Large intestine (tissue), 3 donors: ENCODE measurements around the gene NACC1. TPM values are rescaled to one million over a fixed set of nuclear protein-coding genes. Genes with fewer than 3 reads are reported as not detected.

Experiments used
- DNase-seq, 2 donors: peaks; one replicate each; pipeline versions ENCODE4 v3.0.0 to v3.0.0-alpha.2; 2013
- H3K27ac ChIP-seq: one replicate; pipeline ENCODE4 v1.5.1; 2013; ENCODE audit warnings: low read length
- H3K27me3 ChIP-seq: 2 replicates; pipeline ENCODE4 v1.6.1; 2013; ENCODE audit warnings: low read length; ENCODE audit not compliant: control insufficient read depth, insufficient read depth
- H3K36me3 ChIP-seq: 2 replicates; pipeline ENCODE4 v1.6.1; 2013; ENCODE audit warnings: low read length; ENCODE audit not compliant: control insufficient read depth, insufficient read depth
- H3K4me1 ChIP-seq: one replicate; pipeline ENCODE4 v1.6.1; 2013; ENCODE audit warnings: low read length; ENCODE audit not compliant: control insufficient read depth, insufficient read depth
- H3K4me3 ChIP-seq: one replicate; pipeline ENCODE4 v1.5.1; 2013; ENCODE audit warnings: low read length
- H3K9me3 ChIP-seq: one replicate; pipeline ENCODE4 v1.6.1; 2013; ENCODE audit warnings: mild to moderate bottlenecking, low read depth, low read length, moderate library complexity; ENCODE audit not compliant: control insufficient read depth
- WGBS: methylation state at CpG from one replicate; pipeline ENCODE4 v1.1.5; 2013; ENCODE audit warnings: low lambda C conversion rate; ENCODE audit not compliant: insufficient coverage; 5-methylcytosine and 5-hydroxymethylcytosine counted together
- polyA plus RNA-seq: library from polyadenylated mRNA; unstranded; fragments of 120-200 nt; gene quantifications from one replicate; pipeline ENCODE4 v1.2.1, GENCODE V29; 2013

Gene NACC1
- polyA plus RNA-seq, 1 donor, result 19.4 TPM

- no peaks in the 10 kb centered on the region for H3K27me3 ChIP-seq
- no CpG with 5 or more reads among the region's 46 CpGs for WGBS
- no peaks in the 10 kb centered on the region for H3K9me3 ChIP-seq
- H3K36me3 ChIP-seq, result peaks cover 7% of the 10 kb centered on the region
- no peak for DNase-seq
- H3K4me1 ChIP-seq, result peaks cover 10% of the 10 kb centered on the region
- H3K4me3 ChIP-seq, result peak overlapping the region; percentile 99
- H3K27ac ChIP-seq, result peak overlapping the region; percentile 99
Measured at GRCh38 chr19:13149628-13150186, 31.6 kb downstream of the NACC1 start.

DNA sequence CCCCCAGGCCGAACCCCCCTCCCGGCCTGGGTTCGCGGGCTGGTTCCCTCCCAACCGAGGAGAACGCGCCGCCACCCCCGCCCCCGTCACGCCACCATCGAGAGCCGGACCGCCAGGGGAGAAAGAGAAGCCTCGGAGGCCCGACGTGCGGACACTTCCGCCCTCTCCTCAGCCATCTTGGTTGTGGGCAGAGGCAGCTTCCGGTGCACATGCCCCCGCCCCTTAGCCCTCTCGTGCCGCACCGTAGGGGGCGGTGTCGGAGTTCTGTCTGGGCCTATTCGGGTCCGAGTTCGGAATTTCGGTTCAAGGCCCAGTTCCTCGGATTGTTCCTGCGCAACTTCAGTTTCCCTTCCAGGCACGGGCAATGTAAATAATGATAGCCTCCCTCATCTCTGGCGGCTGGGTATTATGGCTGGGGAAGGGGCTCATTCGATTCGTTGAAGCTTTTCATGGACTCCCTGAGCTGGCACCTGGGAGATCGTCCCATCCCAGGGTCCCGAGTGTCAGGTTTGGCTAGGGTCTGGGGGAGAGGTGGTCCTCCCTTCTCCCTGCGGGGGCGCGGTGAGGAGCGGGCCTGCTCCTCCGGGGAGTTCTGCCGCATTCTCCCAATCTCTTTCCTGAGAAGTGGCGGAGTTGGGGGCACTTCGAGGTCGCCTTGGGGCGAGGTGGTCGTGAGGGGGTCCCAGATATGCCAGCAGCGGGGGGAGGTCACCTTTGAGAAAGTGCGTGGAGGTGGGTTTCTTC is 32.3 kb downstream of the NACC1 start, which contains the start of the genes IER2 and STX10:
TSS of gene IER2 (plus strand) at position 225 of the 744 bp plus-strand sequence. CDS start 2,776 bp downstream, outside the sequence.
TSS of gene STX10 (minus strand) at position 189 of the 744 bp plus-strand sequence. CDS start 202 bp downstream, outside the sequence.
- no peaks in the 10 kb centered on the region for H3K9me3 ChIP-seq
- WGBS, result no CpG with 5 or more reads among the region's 51 CpGs
- H3K4me3 ChIP-seq, result peak within 1 kb of the TSS; percentile 99
- H3K27me3 ChIP-seq, result no peaks in the 10 kb centered on the region
- peaks cover 3% of the 10 kb centered on the region for H3K36me3 ChIP-seq
- peak; percentile 97 for DNase-seq
- H3K4me1 ChIP-seq, result peaks cover 15% of the 10 kb centered on the region
- peak within 1 kb of the TSS; percentile 99 for H3K27ac ChIP-seq

DNA sequence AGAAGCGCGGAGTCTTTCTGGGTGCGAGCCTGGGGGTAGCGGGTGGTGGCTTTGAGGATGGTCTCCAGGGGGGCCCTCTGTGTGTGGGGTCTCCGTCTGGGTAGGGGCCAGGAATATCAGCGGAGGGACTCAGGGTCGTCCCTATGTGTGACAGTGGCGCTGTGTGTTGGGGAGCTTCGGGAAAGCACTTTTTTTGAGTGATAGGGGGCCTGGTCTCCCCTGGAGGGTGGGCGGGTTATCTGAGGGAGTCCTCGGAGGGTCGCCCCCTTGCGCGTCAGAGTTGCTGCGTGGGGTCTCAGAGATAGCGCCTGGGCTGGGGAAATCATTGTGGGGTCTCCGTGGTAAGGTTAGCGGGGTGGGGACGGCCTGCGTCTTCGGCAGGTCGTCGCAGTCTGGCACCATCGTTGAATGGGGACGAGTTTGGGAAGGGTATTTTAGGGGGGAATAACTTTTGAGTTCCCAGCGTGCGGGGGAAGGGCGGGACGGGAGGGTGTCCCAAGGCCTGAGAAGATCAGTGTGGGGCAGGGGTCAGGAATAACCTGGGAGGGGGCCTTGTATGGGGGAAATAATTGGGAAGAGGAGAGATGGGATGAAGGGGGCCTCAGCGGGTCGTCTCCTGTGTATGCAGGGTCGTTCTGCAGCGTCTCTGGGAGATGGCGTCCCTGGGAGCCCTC is 33.0 kb downstream of the NACC1 start:
- peaks cover 19% of the 10 kb centered on the region for H3K4me1 ChIP-seq
- DNase-seq, result no peak
- peaks cover 2% of the 10 kb centered on the region for H3K36me3 ChIP-seq
- H3K27ac ChIP-seq, result peak overlapping the region; percentile 99
- H3K9me3 ChIP-seq, result no peaks in the 10 kb centered on the region
- H3K4me3 ChIP-seq, result peak overlapping the region; percentile 99
- no peaks in the 10 kb centered on the region for H3K27me3 ChIP-seq
- no CpG with 5 or more reads among the region's 34 CpGs for WGBS

- peaks cover 2% of the 10 kb centered on the region for H3K36me3 ChIP-seq
- no peaks in the 10 kb centered on the region for H3K9me3 ChIP-seq
- H3K27me3 ChIP-seq, result no peaks in the 10 kb centered on the region
- H3K4me1 ChIP-seq, result peaks cover 23% of the 10 kb centered on the region
- H3K4me3 ChIP-seq, result peak overlapping the region; percentile 99
- DNase-seq, result peak; percentile 97 to 98
- peak overlapping the region; percentile 100 for H3K27ac ChIP-seq
- no CpG with 5 or more reads among the region's 71 CpGs for WGBS
Measured at GRCh38 chr19:13151605-13152355, 33.7 kb downstream of the NACC1 start.

GRCh38 chr19:13152356-13152973 is 34.4 kb downstream of the NACC1 start:
- Histone ChIP-seq H3K9me3 (no peaks in the 10 kb centered on the region), H3K4me1 (peaks cover 24% of the 10 kb centered on the region), H3K36me3 (peaks cover 2% of the 10 kb centered on the region), H3K27ac (peak overlapping the region; percentile 100), H3K27me3 (no peaks in the 10 kb centered on the region), H3K4me3 (peak overlapping the region; percentile 96)
- DNase-seq, result no peak
- WGBS, result no CpG with 5 or more reads among the region's 25 CpGs

GRCh38 chr19:13152974-13153568 is 35.0 kb downstream of the NACC1 start:
- no peaks in the 10 kb centered on the region for H3K9me3 ChIP-seq
- H3K36me3 ChIP-seq, result peaks cover 2% of the 10 kb centered on the region
- peak; percentile 97 to 98 for DNase-seq
- H3K27me3 ChIP-seq, result no peaks in the 10 kb centered on the region
- peak overlapping the region; percentile 100 for H3K27ac ChIP-seq
- H3K4me3 ChIP-seq, result peak overlapping the region; percentile 96
- WGBS, result no CpG with 5 or more reads among the region's 59 CpGs
- peaks cover 24% of the 10 kb centered on the region for H3K4me1 ChIP-seq

GRCh38 chr19:13153569-13154240 is 35.6 kb downstream of the NACC1 start:
- WGBS, result no CpG with 5 or more reads among the region's 69 CpGs

GRCh38 chr19:13154241-13154778 is 36.2 kb downstream of the NACC1 start:
- DNase-seq, result peak; percentile 88
- no CpG with 5 or more reads among the region's 21 CpGs for WGBS
- H3K9me3 ChIP-seq, result no peaks in the 10 kb centered on the region

More at GRCh38 chr19:13153569-13154240, 35.6 kb downstream of the NACC1 start:
- Histone ChIP-seq H3K27me3 (no peaks in the 10 kb centered on the region), H3K27ac (peak overlapping the region; percentile 100), H3K4me1 (peaks cover 23% of the 10 kb centered on the region), H3K36me3 (peaks cover 2% of the 10 kb centered on the region), H3K9me3 (no peaks in the 10 kb centered on the region), H3K4me3 (peak overlapping the region; percentile 96)
- DNase-seq, result no peak

More at GRCh38 chr19:13154241-13154778, 36.2 kb downstream of the NACC1 start:
- peaks cover 18% of the 10 kb centered on the region for H3K4me1 ChIP-seq
- H3K4me3 ChIP-seq, result peak overlapping the region; percentile 96
- H3K36me3 ChIP-seq, result peaks cover 2% of the 10 kb centered on the region
- H3K27ac ChIP-seq, result peak overlapping the region; percentile 100
- no peaks in the 10 kb centered on the region for H3K27me3 ChIP-seq
